Fibroblast of lung (primary cell): ENCODE data around the gene FAM110D.

Experiments used
- CTCF ChIP-seq, 2 donors: IDR thresholded peaks in 1 of 2; conservative IDR thresholded peaks in 1 of 2; 1 replicate in 1 of 2; 2 replicates in 1 of 2; pipeline ENCODE4 v1.5.1; 2011 to 2012; ENCODE audit warnings: low read length in 2 of 2, control low read depth in 1 of 2, inconsistent platforms in 1 of 2, low read depth in 1 of 2, mild to moderate bottlenecking in 1 of 2
- EZH2 ChIP-seq: IDR thresholded peaks from 2 replicates; pipeline ENCODE4 v1.5.1; 2012; ENCODE audit warnings: low read length, control low read depth, mild to moderate bottlenecking; ENCODE audit errors: missing control alignments

GRCh38 chr1:26110731-26111529, 47.9 kb upstream of the FAM110D start:
- TF ChIP-seq CTCF (conservative IDR thresholded peaks at IDR 0.05 in 1 of 2, IDR thresholded peaks at IDR 0.05 in 1 of 2; ENCODE audit: low read depth in 1 of 2, low read length in 2 of 2) (no peak), EZH2 (no peak)
